Prostate gland (tissue), 2 donors: ENCODE results near the gene CRBN. TPM values are rescaled to one million over a fixed set of nuclear protein-coding genes. Genes with fewer than 3 reads are reported as not detected.

Experiments
- DNase-seq: peaks from one replicate; pipeline ENCODE4 v3.0.0-alpha.2; 2019; ENCODE audit warnings: low spot score
- H3K27ac ChIP-seq, 2 donors: fragments of 200-600 bp; sonication (generic); 2 replicates each; pipeline ENCODE4 v1.5.1; 2017 to 2019
- H3K27me3 ChIP-seq: fragments of 200-600 bp; sonication (generic); replicated peaks from 2 replicates; pipeline ENCODE4 v1.5.1; 2019; ENCODE audit not compliant: insufficient read depth
- H3K36me3 ChIP-seq, 2 donors: fragments of 200-600 bp; sonication (generic); 1 replicate in 1 of 2; 2 replicates in 1 of 2; pipeline versions ENCODE4 v1.5.1 to v1.8.1; 2017 to 2019
- H3K4me1 ChIP-seq: fragments of 200-600 bp; sonication (generic); replicated peaks from 2 replicates; pipeline ENCODE4 v1.5.1; 2019
- H3K4me3 ChIP-seq, 2 donors: fragments of 200-600 bp; sonication (generic); 2 replicates each; pipeline ENCODE4 v1.5.1; 2017 to 2019
- H3K9me3 ChIP-seq: fragments of 200-600 bp; sonication (generic); 2 replicates; pipeline ENCODE4 v1.5.1; 2017
- CTCF ChIP-seq, 4 experiments: fragments of 200-600 bp in 2 of 4; fragments of 450-650 bp in 2 of 4; sonication (generic) in 2 of 4; IDR thresholded peaks; 1 replicate in 3 of 4; 2 replicates in 1 of 4; pipeline ENCODE4 v1.5.1; 2016 to 2019; ENCODE audit warnings: antibody characterized with exemption in 4 of 4, mild to moderate bottlenecking in 2 of 4, moderate library complexity in 2 of 4
- POLR2A ChIP-seq: fragments of 450-650 bp; IDR thresholded peaks from one replicate; pipeline ENCODE4 v1.6.1; 2016; ENCODE audit warnings: antibody characterized with exemption, mild to moderate bottlenecking
- POLR2AphosphoS5 ChIP-seq: sonication (generic); formaldehyde crosslinking; IDR thresholded peaks from one replicate; pipeline ENCODE4 v1.6.1; 2017; ENCODE audit warnings: antibody characterized with exemption
- WGBS: methylation state at CpG from one replicate; pipeline ENCODE4 v1.1.5; 2018; 5-methylcytosine and 5-hydroxymethylcytosine counted together
- intact Hi-C: fragments of 100-400 bp; cut with DNase I; formaldehyde crosslinking; loops from one replicate; pipeline ENCODE4 v1.14.2; 2022
- total RNA-seq, 2 donors: library from RNA; depleted of rRNA; stranded (reverse); fragments of >200 nt; gene quantifications; one replicate each; pipeline ENCODE4 v1.1.0, GENCODE V29; 2016

CRBN gene
- total RNA-seq, 2 donors from 2014 or later: 69.4 to 83.4 TPM

- H3K27ac ChIP-seq: no peak overlapping the region
- H3K27me3 ChIP-seq: no peaks in the 10 kb centered on the region
- no peak for DNase-seq
- intact Hi-C loops: no loop called here
- no peak overlapping the region for H3K4me3 ChIP-seq
- no peak for TF ChIP-seq POLR2AphosphoS5
- no peak for TF ChIP-seq POLR2A
- no peaks in the 10 kb centered on the region for H3K36me3 ChIP-seq
- no peaks in the 10 kb centered on the region for H3K4me1 ChIP-seq
- H3K9me3 ChIP-seq: no peaks in the 10 kb centered on the region
- 74% methylated on average over 4 of the region's 4 CpGs for WGBS
These were observed 60.1 kb downstream of the CRBN start for GRCh38 chr3:3119393-3119851.

DNA sequence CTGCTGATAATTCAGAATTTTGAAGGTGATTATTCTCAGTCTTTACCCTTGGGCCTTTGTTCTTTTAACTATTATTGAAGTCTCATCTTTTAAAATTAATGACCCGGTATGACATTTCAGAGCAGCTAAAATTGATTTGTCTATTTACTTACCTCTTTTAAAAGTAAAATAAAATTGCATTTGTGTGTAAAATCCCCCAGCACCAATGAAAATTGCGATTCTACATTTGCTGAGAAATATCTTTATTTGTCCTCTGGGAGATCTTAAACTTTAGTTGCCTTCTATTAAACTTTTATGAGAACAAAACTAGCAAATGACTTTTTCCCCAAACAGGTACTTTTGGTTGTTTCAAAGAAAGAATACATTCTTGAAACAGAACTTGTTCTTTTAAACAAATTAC, 61.8 kb downstream of the CRBN start:
- no peaks in the 10 kb centered on the region for H3K4me1 ChIP-seq
- no peaks in the 10 kb centered on the region for H3K9me3 ChIP-seq
- TF ChIP-seq POLR2AphosphoS5 (peak; percentile 32), POLR2A (no peak), CTCF (IDR thresholded peaks at IDR 0.05) (no peak)
- 21% methylated on average over 2 of the region's 2 CpGs for WGBS
- no peaks in the 10 kb centered on the region for H3K36me3 ChIP-seq
- no peaks in the 10 kb centered on the region for H3K27me3 ChIP-seq
- no peak overlapping the region for H3K4me3 ChIP-seq
- intact Hi-C loops: no loop called here
- H3K27ac ChIP-seq: peak overlapping the region in 1 of 2 donors; percentile 34
- DNase-seq: no peak

DNA sequence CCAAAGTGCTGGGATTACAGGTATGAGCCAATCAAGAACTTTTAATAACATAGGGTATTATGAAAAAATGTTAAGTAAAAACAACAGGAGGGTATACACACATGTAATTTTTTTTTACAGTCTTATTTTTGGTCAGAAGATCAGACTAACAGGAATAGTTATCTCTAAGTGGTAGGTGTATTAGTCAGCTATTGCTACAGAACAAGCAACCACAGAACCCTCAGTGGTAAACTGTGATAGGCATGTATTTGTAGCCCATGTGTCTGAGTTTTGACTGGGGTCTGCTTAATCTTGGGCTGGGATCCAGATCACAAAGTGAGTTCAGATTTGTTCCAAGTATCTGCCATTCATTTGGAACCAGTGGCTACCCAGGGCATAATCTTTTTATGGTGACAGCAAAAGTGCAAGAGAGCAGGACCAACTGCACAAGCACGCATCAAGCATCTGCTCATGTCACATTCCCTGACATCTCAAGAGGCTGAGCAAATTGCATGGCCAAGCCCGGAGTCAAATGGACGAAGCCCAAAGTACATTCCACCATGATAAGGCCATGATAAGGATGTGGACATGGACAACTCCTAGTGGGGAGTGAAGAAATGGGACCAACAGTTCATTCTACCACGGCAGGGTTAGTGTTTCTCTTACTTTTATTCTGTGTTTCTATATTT, 66.3 kb downstream of the CRBN start:
- TF ChIP-seq POLR2A (no peak), CTCF (IDR thresholded peaks at IDR 0.05) (no peak), POLR2AphosphoS5 (no peak)
- WGBS: 72% methylated on average over 4 of the region's 4 CpGs
- Histone ChIP-seq H3K27me3 (no peaks in the 10 kb centered on the region), H3K27ac (no peak overlapping the region), H3K4me1 (no peaks in the 10 kb centered on the region), H3K9me3 (no peaks in the 10 kb centered on the region), H3K36me3 (no peaks in the 10 kb centered on the region), H3K4me3 (no peak overlapping the region)
- no peak for DNase-seq
- intact Hi-C loops: no loop called here

- 39% methylated on average over 7 of the region's 7 CpGs for WGBS
- no peak for DNase-seq
- no peaks in the 10 kb centered on the region for H3K4me1 ChIP-seq
- H3K9me3 ChIP-seq: no peaks in the 10 kb centered on the region
- H3K27me3 ChIP-seq: no peaks in the 10 kb centered on the region
- intact Hi-C loops: no loop called here
- H3K36me3 ChIP-seq: no peaks in the 10 kb centered on the region
- H3K4me3 ChIP-seq: no peak overlapping the region
- TF ChIP-seq POLR2A (no peak), POLR2AphosphoS5 (no peak), CTCF (IDR thresholded peaks at IDR 0.05) (no peak)
- peak overlapping the region in 1 of 2 donors; percentile 58 for H3K27ac ChIP-seq
These were observed 68.6 kb downstream of the CRBN start for GRCh38 chr3:3110749-3111361.

- intact Hi-C loops: no loop called here
- Histone ChIP-seq H3K27ac (peak within 1 kb of the TSS in 1 of 2 donors; percentile 58), H3K9me3 (no peaks in the 10 kb centered on the region), H3K4me3 (peak within 1 kb of the TSS in 1 of 2 donors; percentile 18), H3K4me1 (no peaks in the 10 kb centered on the region), H3K36me3 (no peaks in the 10 kb centered on the region), H3K27me3 (no peaks in the 10 kb centered on the region)
- 38% methylated on average over 4 of the region's 4 CpGs for WGBS
- no peak for DNase-seq
- TF ChIP-seq POLR2AphosphoS5 (no peak), CTCF (IDR thresholded peaks at IDR 0.05) (no peak), POLR2A (no peak)
These were observed 69.2 kb downstream of the CRBN start, which contains the start of gene IL5RA for GRCh38 chr3:3110299-3110630. IL5RA (minus strand) TSS chr3:3110374; CDS start chr3:3104984, 5,390 bp downstream.
